Measurements from ENCODE around the gene HSD11B2.

Gene HSD11B2

DNA sequence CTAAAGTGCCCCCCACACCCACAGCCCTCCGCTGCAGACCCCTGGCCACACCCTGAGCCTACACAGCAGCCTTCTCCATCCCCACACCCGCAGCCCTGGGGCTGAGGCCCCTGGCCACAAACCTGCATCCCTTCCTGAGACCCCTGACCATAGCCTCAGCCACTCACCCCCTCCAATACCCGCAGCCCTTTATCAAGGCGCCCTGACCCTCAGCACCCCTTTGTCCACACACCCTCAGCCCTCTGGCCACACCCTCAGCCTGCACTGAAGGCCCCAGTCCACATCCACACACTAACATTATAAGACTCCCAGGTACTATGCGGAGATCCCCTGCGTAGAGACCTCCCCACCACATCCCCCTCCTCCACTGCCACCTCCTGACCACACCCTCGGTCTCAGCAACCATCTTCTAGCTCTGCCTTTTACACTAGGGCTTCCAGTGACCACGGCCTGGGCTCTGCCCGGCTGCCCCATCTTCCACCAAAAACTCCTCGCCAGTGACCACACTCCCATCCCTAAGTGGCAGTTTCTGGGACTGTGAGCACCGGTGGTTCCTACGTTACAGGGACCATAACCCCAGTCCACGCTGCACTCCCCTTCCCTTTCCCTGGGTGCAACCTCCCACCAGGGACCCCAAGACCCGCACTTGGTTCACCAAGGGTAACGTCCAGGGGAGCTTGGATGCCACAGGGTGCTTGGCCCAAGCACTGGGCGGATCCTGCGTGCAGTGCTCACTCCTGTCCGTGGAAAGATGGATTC lies 38.4 kb upstream of the HSD11B2 start:
- Histone ChIP-seq H3K9ac (ENCODE audit: low read length) (no peak overlapping the region), H3K27me3 (ENCODE audit: control insufficient read depth, insufficient read depth, low read length) (no peaks in the 10 kb centered on the region), H3K36me3 (ENCODE audit: control insufficient read depth, insufficient read depth, low read length) (no peaks in the 10 kb centered on the region), H3K4me1 (ENCODE audit: control insufficient read depth, insufficient read depth, low read length) (peaks cover 28% of the 10 kb centered on the region), H3K4me3 (ENCODE audit: low read length) (peak overlapping the region; percentile 67), H3K27ac (ENCODE audit: low read depth, low read length) (peak overlapping the region; percentile 56)

- Histone ChIP-seq H3K4me1 (ENCODE audit: control insufficient read depth, insufficient read depth, low read length) (peaks cover 28% of the 10 kb centered on the region), H3K27me3 (ENCODE audit: control insufficient read depth, insufficient read depth, low read length) (no peaks in the 10 kb centered on the region)
Observed at GRCh38 chr16:67393111-67393787, 37.7 kb upstream of the HSD11B2 start, which contains the start of gene TPPP3. TPPP3 (minus strand) TSS chr16:67393498; CDS start chr16:67391111, 2,387 bp downstream.

GRCh38 chr16:67393788-67394154 lies 37.1 kb upstream of the HSD11B2 start:
- Histone ChIP-seq H3K27me3 (ENCODE audit: control insufficient read depth, insufficient read depth, low read length) (no peaks in the 10 kb centered on the region), H3K4me1 (ENCODE audit: control insufficient read depth, insufficient read depth, low read length) (peaks cover 28% of the 10 kb centered on the region), H3K9ac (ENCODE audit: low read length) (peak overlapping the region; percentile 3), H3K36me3 (ENCODE audit: control insufficient read depth, insufficient read depth, low read length) (no peaks in the 10 kb centered on the region), H3K27ac (ENCODE audit: low read depth, low read length) (peak overlapping the region; percentile 77), H3K4me3 (ENCODE audit: low read length) (peak overlapping the region; percentile 67)

More at GRCh38 chr16:67393111-67393787, 37.7 kb upstream of the HSD11B2 start, which contains the start of gene TPPP3:
- no peaks in the 10 kb centered on the region for H3K36me3 ChIP-seq (ENCODE audit: control insufficient read depth, insufficient read depth, low read length)
- H3K27ac ChIP-seq (ENCODE audit: low read depth, low read length): peak within 1 kb of the TSS; percentile 77
- peak within 1 kb of the TSS; percentile 67 for H3K4me3 ChIP-seq (ENCODE audit: low read length)
- H3K9ac ChIP-seq (ENCODE audit: low read length): peak within 1 kb of the TSS; percentile 3

- no peaks in the 10 kb centered on the region for H3K27me3 ChIP-seq (ENCODE audit: control insufficient read depth, insufficient read depth, low read length)
- H3K4me1 ChIP-seq (ENCODE audit: control insufficient read depth, insufficient read depth, low read length): peaks cover 28% of the 10 kb centered on the region
- peak overlapping the region; percentile 77 for H3K27ac ChIP-seq (ENCODE audit: low read depth, low read length)
- H3K4me3 ChIP-seq (ENCODE audit: low read length): peak overlapping the region; percentile 67
- no peaks in the 10 kb centered on the region for H3K36me3 ChIP-seq (ENCODE audit: control insufficient read depth, insufficient read depth, low read length)
- H3K9ac ChIP-seq (ENCODE audit: low read length): no peak overlapping the region
Observed at GRCh38 chr16:67394155-67395104, 36.5 kb upstream of the HSD11B2 start.

- Histone ChIP-seq H3K9ac (ENCODE audit: low read length) (no peak overlapping the region), H3K4me1 (ENCODE audit: control insufficient read depth, insufficient read depth, low read length) (peaks cover 28% of the 10 kb centered on the region), H3K27ac (ENCODE audit: low read depth, low read length) (peak overlapping the region; percentile 3), H3K27me3 (ENCODE audit: control insufficient read depth, insufficient read depth, low read length) (no peaks in the 10 kb centered on the region), H3K36me3 (ENCODE audit: control insufficient read depth, insufficient read depth, low read length) (no peaks in the 10 kb centered on the region), H3K4me3 (ENCODE audit: low read length) (no peak overlapping the region)
Observed at GRCh38 chr16:67395105-67395457, 35.8 kb upstream of the HSD11B2 start.

- Histone ChIP-seq H3K27me3 (ENCODE audit: control insufficient read depth, insufficient read depth, low read length) (no peaks in the 10 kb centered on the region), H3K9ac (ENCODE audit: low read length) (no peak overlapping the region), H3K4me1 (ENCODE audit: control insufficient read depth, insufficient read depth, low read length) (peaks cover 28% of the 10 kb centered on the region), H3K27ac (ENCODE audit: low read depth, low read length) (peak overlapping the region; percentile 3), H3K4me3 (ENCODE audit: low read length) (no peak overlapping the region), H3K36me3 (ENCODE audit: control insufficient read depth, insufficient read depth, low read length) (no peaks in the 10 kb centered on the region)
Observed at GRCh38 chr16:67395458-67396158, 35.3 kb upstream of the HSD11B2 start.

DNA sequence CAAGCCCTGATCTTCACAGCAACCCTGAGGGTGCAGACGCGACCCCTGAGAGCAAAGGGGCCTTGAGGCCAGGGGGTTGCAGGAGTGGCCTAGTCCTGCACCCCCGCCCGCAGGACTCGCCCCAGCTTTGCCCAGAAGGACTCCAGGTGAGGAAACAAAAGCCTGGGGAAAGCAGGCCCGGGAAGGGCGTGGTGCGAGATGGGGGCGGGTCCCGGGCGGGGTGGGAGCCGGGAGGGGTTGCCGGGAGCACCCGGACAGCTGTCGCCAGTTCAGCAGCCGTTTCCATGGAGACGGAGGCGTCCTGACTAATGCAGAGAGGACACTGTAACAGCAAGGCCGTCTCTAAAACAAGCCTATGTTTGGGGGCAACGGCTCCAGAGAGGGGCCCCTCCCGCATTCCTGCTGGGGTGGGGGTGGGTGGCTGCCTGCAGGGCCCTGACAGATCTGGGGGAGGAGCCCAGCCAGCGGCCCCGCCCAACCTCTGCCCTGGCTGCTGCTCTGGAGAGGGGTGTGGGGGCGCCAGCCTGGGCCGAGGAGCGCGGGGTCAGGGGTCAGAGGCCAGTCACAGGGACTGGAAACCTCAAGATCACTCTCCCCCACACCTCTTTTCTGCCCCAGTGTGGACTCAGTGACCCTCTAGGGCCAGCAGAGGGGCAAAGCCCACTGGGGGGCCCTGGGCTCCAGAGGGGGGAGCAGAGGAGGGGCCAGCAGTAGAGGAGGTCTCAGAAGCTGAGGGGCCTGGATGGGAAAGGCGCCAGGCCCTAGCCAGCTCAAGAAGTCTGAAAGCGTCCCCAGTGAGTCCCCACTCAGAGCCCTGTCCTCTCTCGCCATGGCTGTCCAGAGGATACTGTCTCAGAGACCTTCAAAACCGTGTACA lies 34.5 kb upstream of the HSD11B2 start:
- no peaks in the 10 kb centered on the region for H3K27me3 ChIP-seq (ENCODE audit: control insufficient read depth, insufficient read depth, low read length)
- H3K9ac ChIP-seq (ENCODE audit: low read length): no peak overlapping the region
- H3K36me3 ChIP-seq (ENCODE audit: control insufficient read depth, insufficient read depth, low read length): no peaks in the 10 kb centered on the region
- no peak overlapping the region for H3K4me3 ChIP-seq (ENCODE audit: low read length)
- H3K27ac ChIP-seq (ENCODE audit: low read depth, low read length): peak overlapping the region; percentile 71
- H3K4me1 ChIP-seq (ENCODE audit: control insufficient read depth, insufficient read depth, low read length): peaks cover 27% of the 10 kb centered on the region

DNA sequence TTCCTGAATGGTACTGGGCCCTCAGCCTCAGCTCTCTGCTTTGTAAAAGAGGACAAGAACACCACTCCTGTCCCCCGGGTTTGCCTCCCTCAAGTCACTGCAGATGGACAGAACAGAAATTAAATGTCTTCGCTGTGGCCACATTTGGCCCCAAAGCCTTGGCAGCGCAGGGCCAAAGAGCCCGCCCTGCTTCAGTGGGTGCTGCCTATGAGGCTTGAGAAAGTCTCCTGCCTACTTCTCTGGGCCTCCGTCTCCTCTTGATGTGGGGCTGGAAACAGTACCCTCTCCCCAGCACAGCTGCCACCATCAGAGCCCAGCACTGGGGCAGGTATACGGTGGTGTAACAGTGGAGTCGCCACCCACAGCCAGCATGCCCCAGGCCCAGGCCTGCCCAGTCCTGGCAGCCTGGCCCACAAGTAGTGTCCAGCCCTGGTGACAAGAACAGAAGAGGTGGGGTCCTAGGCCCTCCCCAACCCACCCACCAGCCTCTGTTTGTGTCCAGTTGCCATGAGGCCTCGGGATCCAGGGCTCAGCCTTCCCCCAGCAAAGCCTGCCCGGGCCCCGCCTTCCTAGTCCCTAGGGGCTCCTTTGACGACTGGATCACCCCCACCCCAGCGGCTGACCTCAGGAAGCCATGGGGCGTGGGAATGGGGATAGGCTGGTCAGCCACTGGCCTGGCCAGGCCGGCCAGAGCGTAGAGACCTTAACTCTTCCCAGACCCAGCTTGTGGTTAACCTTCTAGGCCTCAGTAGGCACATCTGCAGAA lies 33.7 kb upstream of the HSD11B2 start:
- no peaks in the 10 kb centered on the region for H3K36me3 ChIP-seq (ENCODE audit: control insufficient read depth, insufficient read depth, low read length)
- peak overlapping the region; percentile 71 for H3K27ac ChIP-seq (ENCODE audit: low read depth, low read length)
- H3K4me1 ChIP-seq (ENCODE audit: control insufficient read depth, insufficient read depth, low read length): peaks cover 18% of the 10 kb centered on the region

DNA sequence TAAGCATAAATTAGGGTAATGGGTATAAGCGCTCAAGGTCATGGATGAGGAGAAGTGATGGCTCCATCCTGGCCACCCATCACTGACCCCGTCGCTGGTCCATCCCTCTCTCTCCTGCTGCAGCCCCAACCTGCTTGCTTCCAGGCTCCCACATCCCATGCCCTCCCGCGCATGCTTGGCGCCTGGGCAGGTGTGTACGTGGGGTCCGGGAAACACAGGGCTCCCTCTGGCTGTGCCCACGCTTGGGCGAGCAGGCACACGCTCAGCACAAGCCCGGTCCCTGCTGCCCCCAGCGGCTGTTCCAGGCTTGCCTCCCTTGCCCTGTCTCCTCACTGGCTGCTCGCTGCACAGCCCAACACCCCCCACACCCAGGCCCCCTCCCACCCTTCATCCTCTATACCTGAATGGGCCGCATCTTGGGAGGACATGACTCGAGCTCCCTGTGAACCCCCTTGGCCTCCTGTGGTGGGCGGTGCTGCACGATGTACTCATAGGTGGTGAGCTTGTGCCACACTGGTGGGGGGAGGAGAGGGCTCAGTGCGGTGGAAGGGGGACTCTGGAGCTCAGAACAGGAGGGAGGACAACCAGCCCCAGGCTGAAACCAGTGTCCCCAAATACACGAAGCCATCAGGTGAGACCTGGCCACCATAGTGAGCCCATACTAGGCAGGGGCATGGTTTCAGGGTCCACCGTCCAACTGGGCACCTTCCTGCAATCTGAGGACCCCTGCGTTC lies 32.9 kb upstream of the HSD11B2 start:
- Histone ChIP-seq H3K36me3 (ENCODE audit: control insufficient read depth, insufficient read depth, low read length) (no peaks in the 10 kb centered on the region), H3K4me1 (ENCODE audit: control insufficient read depth, insufficient read depth, low read length) (peaks cover 12% of the 10 kb centered on the region), H3K4me3 (ENCODE audit: low read length) (no peak overlapping the region), H3K27ac (ENCODE audit: low read depth, low read length) (no peak overlapping the region), H3K9ac (ENCODE audit: low read length) (no peak overlapping the region), H3K27me3 (ENCODE audit: control insufficient read depth, insufficient read depth, low read length) (no peaks in the 10 kb centered on the region)

More for the DNA sequence above, 33.7 kb upstream of the HSD11B2 start:
- Histone ChIP-seq H3K4me3 (ENCODE audit: low read length) (no peak overlapping the region), H3K27me3 (ENCODE audit: control insufficient read depth, insufficient read depth, low read length) (no peaks in the 10 kb centered on the region), H3K9ac (ENCODE audit: low read length) (no peak overlapping the region)

DNA sequence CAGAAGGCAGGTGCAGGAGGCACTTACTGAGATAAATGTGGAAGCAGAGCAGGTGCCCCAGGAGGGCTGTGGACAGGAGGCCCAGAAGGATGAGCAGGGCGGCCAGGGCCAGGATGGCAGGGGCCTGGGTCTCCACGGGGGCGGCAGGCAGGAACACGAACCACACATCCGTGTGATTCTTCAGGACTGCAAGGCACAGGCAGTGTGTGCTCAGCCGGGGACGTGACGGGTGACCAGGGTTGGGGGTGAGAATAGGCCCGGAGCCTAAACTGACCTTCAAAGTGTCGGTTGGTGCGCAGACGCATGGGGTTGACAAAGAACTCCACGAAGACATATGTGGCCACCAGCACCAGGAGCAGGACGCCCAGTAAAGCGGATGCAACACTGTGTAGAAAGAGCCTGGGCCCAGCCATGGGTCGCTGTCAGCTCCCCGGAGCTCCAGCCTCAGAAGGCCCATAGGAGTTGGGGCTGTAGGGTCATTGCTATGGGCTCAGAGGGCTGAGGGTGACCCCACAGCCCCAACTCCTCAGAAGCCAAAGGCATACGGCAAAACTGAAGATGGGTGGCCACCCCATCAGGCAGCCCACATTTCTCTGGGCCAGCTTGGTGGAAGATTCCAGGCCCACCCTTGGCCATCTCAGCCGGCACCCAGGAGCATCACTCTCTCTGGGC lies 32.2 kb upstream of the HSD11B2 start:
- peaks cover 11% of the 10 kb centered on the region for H3K4me1 ChIP-seq (ENCODE audit: control insufficient read depth, insufficient read depth, low read length)
- no peak overlapping the region for H3K27ac ChIP-seq (ENCODE audit: low read depth, low read length)
- no peaks in the 10 kb centered on the region for H3K27me3 ChIP-seq (ENCODE audit: control insufficient read depth, insufficient read depth, low read length)
- no peak overlapping the region for H3K9ac ChIP-seq (ENCODE audit: low read length)
- no peaks in the 10 kb centered on the region for H3K36me3 ChIP-seq (ENCODE audit: control insufficient read depth, insufficient read depth, low read length)
- H3K4me3 ChIP-seq (ENCODE audit: low read length): peak overlapping the region; percentile 30
